Lung (tissue), 12 donors: ENCODE data around the gene MFN1. TPM values are rescaled to one million over a fixed set of nuclear protein-coding genes. Genes with fewer than 3 reads are reported as not detected.

ENCODE experiments used
- ATAC-seq: fragments of 200-7000 bp; cut with Tn5 transposase; one replicate; pipeline ENCODE4 v1.9.1; 2020; ENCODE audit warnings: moderate number of reproducible peaks; ENCODE audit not compliant: insufficient read depth, low FRiP score
- DNase-seq, 3 donors: peaks; one replicate each; pipeline ENCODE4 v3.0.0-alpha.2; 2013 to 2017
- H3K27ac ChIP-seq, 2 donors: one replicate each; pipeline ENCODE4 v1.5.1; 2013; ENCODE audit warnings: mild to moderate bottlenecking in 2 of 2, moderate library complexity in 2 of 2, control low read depth in 1 of 2, inconsistent platforms in 1 of 2, low read depth in 1 of 2, low read length in 1 of 2
- H3K27me3 ChIP-seq, 3 donors: one replicate each; pipeline ENCODE4 v1.5.1; 2013; ENCODE audit warnings: low read length in 2 of 3; ENCODE audit not compliant: control insufficient read depth in 3 of 3, insufficient read depth in 3 of 3
- H3K36me3 ChIP-seq, 4 donors: one replicate each; pipeline ENCODE4 v1.5.1; 2013; ENCODE audit warnings: low read length in 4 of 4, mild to moderate bottlenecking in 1 of 4, moderate library complexity in 1 of 4; ENCODE audit not compliant: control insufficient read depth in 4 of 4, insufficient read depth in 4 of 4
- H3K4me1 ChIP-seq, 5 donors: one replicate each; pipeline ENCODE4 v1.5.1; 2013; ENCODE audit warnings: low read length in 5 of 5, mild to moderate bottlenecking in 2 of 5, moderate library complexity in 1 of 5; ENCODE audit not compliant: control insufficient read depth in 5 of 5, insufficient read depth in 5 of 5
- H3K4me3 ChIP-seq: one replicate; pipeline ENCODE4 v1.5.1; 2013; ENCODE audit warnings: mild to moderate bottlenecking, control low read depth, moderate library complexity
- H3K9ac ChIP-seq, 2 donors: one replicate each; pipeline ENCODE4 v1.5.1; 2013; ENCODE audit warnings: low read length in 2 of 2, control low read depth in 1 of 2; ENCODE audit not compliant: insufficient read depth in 1 of 2
- H3K9me3 ChIP-seq, 4 donors: one replicate each; pipeline ENCODE4 v1.5.1; 2013; ENCODE audit warnings: low read length in 3 of 4, mild to moderate bottlenecking in 1 of 4, moderate library complexity in 1 of 4; ENCODE audit not compliant: control insufficient read depth in 4 of 4, insufficient read depth in 3 of 4
- CTCF ChIP-seq: IDR thresholded peaks from 2 replicates; pipeline ENCODE4 v1.5.1; 2012; ENCODE audit warnings: mild to moderate bottlenecking; ENCODE audit errors: control extremely low read depth, extremely low read depth
- WGBS, 2 donors: extraction: QIAGEN DNeasy Blood & Tissue Kit; methylation state at CpG; one replicate each; pipeline ENCODE4 v1.1.7; 2013; 5-methylcytosine and 5-hydroxymethylcytosine counted together
- polyA plus RNA-seq, 2 donors: library from polyadenylated mRNA; stranded (reverse); fragments of 200-250 nt; gene quantifications; one replicate each; pipeline ENCODE4 v1.2.1, GENCODE V29; 2013
- total RNA-seq, 2 donors: library from RNA; depleted of rRNA in 1 of 2; stranded (reverse); fragments of >200 nt in 1 of 2; gene quantifications; one replicate each; pipeline ENCODE4 v1.2.1, GENCODE V29; 2014 to 2021
- donor health status: control.
- donor health status: control.
- donor health status: Bipolar disorder and iron deficiency.
- donor health status: healthy.
- donor health status: DM: yes; HTN: yes; CAD: no.

Gene MFN1
- total and polyA plus RNA-seq, 4 donors: 13.2 to 108 (median 27.1) TPM

- Histone ChIP-seq H3K27me3 (no peaks in the 10 kb centered on the region), H3K9ac (no peak overlapping the region), H3K36me3 (peaks cover 10 to 22% (median 18%) of the 10 kb centered on the region in 4 donors), H3K27ac (no peak overlapping the region), H3K4me3 (no peak overlapping the region), H3K9me3 (no peaks in the 10 kb centered on the region), H3K4me1 (no peaks in the 10 kb centered on the region)
- DNase-seq: no peak
- no peak for TF ChIP-seq CTCF
- ATAC-seq: no peak
- WGBS, 2 donors: 96 to 97% methylated on average over 2 of the region's 2 CpGs
These were observed 56.8 kb downstream of the MFN1 start for GRCh38 chr3:179404307-179404706.

GRCh38 chr3:179410331-179410730 lies 62.8 kb downstream of the MFN1 start:
- no peak for ATAC-seq

GRCh38 chr3:179410999-179411398 lies 63.5 kb downstream of the MFN1 start:
- Histone ChIP-seq H3K4me1 (no peaks in the 10 kb centered on the region), H3K9ac (no peak overlapping the region), H3K36me3 (peaks cover 4 to 17% (median 14%) of the 10 kb centered on the region in 4 donors), H3K4me3 (no peak overlapping the region), H3K27ac (no peak overlapping the region), H3K9me3 (no peaks in the 10 kb centered on the region), H3K27me3 (no peaks in the 10 kb centered on the region)
- DNase-seq (no peak), ATAC-seq (no peak)
- TF ChIP-seq CTCF: no peak

More at GRCh38 chr3:179410331-179410730, 62.8 kb downstream of the MFN1 start:
- no peaks in the 10 kb centered on the region for H3K27me3 ChIP-seq
- H3K27ac ChIP-seq: no peak overlapping the region
- TF ChIP-seq CTCF: no peak
- H3K4me3 ChIP-seq: no peak overlapping the region
- H3K36me3 ChIP-seq: peaks cover 6 to 18% (median 14%) of the 10 kb centered on the region in 4 donors
- H3K4me1 ChIP-seq: no peaks in the 10 kb centered on the region
- H3K9me3 ChIP-seq: no peaks in the 10 kb centered on the region
- H3K9ac ChIP-seq: no peak overlapping the region
- 88 to 92% methylated on average over 2 of the region's 2 CpGs for WGBS, 2 donors
- no peak for DNase-seq

- no peak for ATAC-seq
These were observed 67.3 kb downstream of the MFN1 start for GRCh38 chr3:179414804-179415203.

More at GRCh38 chr3:179414804-179415203, 67.3 kb downstream of the MFN1 start:
- H3K9me3 ChIP-seq: no peaks in the 10 kb centered on the region
- no peak overlapping the region for H3K27ac ChIP-seq
- H3K27me3 ChIP-seq: no peaks in the 10 kb centered on the region
- TF ChIP-seq CTCF: no peak
- H3K4me1 ChIP-seq: no peaks in the 10 kb centered on the region
- H3K9ac ChIP-seq: no peak overlapping the region
- 94 to 95% methylated on average over 2 of the region's 2 CpGs for WGBS, 2 donors
- peaks cover 15 to 18% (median 16%) of the 10 kb centered on the region in 4 donors for H3K36me3 ChIP-seq
- DNase-seq: no peak
- H3K4me3 ChIP-seq: no peak overlapping the region
